HG03469 (cell line): Measurements from ENCODE around the gene GULP1.
"Not testable (repeated sequence)": the region's sequence is repeated elsewhere in the genome, so short reads cannot be mapped to it uniquely, and the experiment has no call there.

Experiments
- ATAC-seq: cut with Tn5 transposase; IDR thresholded peaks from one replicate; pipeline ENCODE4 v1.9.1; 2021; ENCODE audit warnings: mild to moderate bottlenecking, moderate library complexity, moderate number of reproducible peaks; ENCODE audit not compliant: unreplicated experiment

GULP1 gene

GRCh38 chr2:188522517-188522916 lies 230.8 kb downstream of the GULP1 start:
- ATAC-seq = no peak

GRCh38 chr2:188523919-188524318 lies 232.2 kb downstream of the GULP1 start:
- no peak for ATAC-seq

- peak; percentile 75 for ATAC-seq
These were observed 232.9 kb downstream of the GULP1 start for GRCh38 chr2:188524519-188525113.

GRCh38 chr2:188526701-188527100 lies 235.0 kb downstream of the GULP1 start:
- no peak for ATAC-seq

- ATAC-seq = no peak
These were observed 235.5 kb downstream of the GULP1 start for GRCh38 chr2:188527141-188527540.

- no peak for ATAC-seq
These were observed 235.9 kb downstream of the GULP1 start for GRCh38 chr2:188527581-188527993.

- ATAC-seq = no peak
These were observed 238.0 kb downstream of the GULP1 start for GRCh38 chr2:188529710-188530109.

- ATAC-seq = no peak
These were observed 243.2 kb downstream of the GULP1 start for GRCh38 chr2:188534875-188535274.

GRCh38 chr2:188551671-188552070 lies 260.0 kb downstream of the GULP1 start:
- ATAC-seq = no peak

- ATAC-seq = no peak
These were observed 265.4 kb downstream of the GULP1 start for GRCh38 chr2:188557081-188557480.

- ATAC-seq = not testable (repeated sequence)
These were observed 267.8 kb downstream of the GULP1 start for GRCh38 chr2:188559455-188559854.

- ATAC-seq = no peak
These were observed 269.9 kb downstream of the GULP1 start for GRCh38 chr2:188561473-188561979.

- no peak for ATAC-seq
These were observed 277.9 kb downstream of the GULP1 start for GRCh38 chr2:188569431-188570165.

GRCh38 chr2:188570370-188570769 lies 278.7 kb downstream of the GULP1 start:
- no peak for ATAC-seq

GRCh38 chr2:188571543-188572303 lies 280.0 kb downstream of the GULP1 start:
- ATAC-seq = no peak

GRCh38 chr2:188572592-188572991 lies 280.9 kb downstream of the GULP1 start:
- ATAC-seq = no peak

GRCh38 chr2:188573453-188573852 lies 281.8 kb downstream of the GULP1 start:
- no peak for ATAC-seq

- no peak for ATAC-seq
These were observed 284.3 kb downstream of the GULP1 start for GRCh38 chr2:188576006-188576405.

- ATAC-seq = no peak
These were observed 285.0 kb downstream of the GULP1 start for GRCh38 chr2:188576651-188577050.

- ATAC-seq = no peak
These were observed 285.6 kb downstream of the GULP1 start for GRCh38 chr2:188577231-188577630.

- ATAC-seq = no peak
These were observed 289.1 kb downstream of the GULP1 start for GRCh38 chr2:188580738-188581137.

GRCh38 chr2:188582211-188582610 lies 290.5 kb downstream of the GULP1 start:
- ATAC-seq = no peak
